NCI-H510A treated with DMSO at 0.1 percent for 48 hours (cell line): ENCODE results near the gene DOCK1.
"Not testable (repeated sequence)": the region's sequence is repeated elsewhere in the genome, so short reads cannot be mapped to it uniquely, and the experiment has no call there.

Experiments used
- DNase-seq: peaks from one replicate; lab custom pipeline; 2025; lab: John Stamatoyannopoulos, UW

The DOCK1 gene

DNA sequence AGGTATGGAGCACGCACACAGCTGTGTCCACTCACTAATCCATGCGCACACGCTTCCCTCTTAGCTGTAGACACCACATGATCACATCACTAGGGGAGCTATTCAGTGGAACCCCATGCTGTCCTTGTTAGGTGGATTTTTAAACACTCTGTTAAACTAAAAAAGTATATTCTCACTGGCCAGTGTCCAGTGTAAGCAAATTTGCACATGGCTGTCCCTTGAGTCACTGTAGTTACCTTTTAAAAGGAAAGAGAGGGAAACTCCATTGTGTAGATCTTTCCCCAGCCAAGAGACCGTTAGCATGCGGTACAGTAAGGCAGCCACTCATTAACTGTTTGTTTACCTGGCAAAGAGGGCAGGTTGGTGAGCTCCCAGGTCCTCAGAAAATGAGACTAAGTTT, 372.8 kb downstream of the DOCK1 start:
- peak; percentile 26 for DNase-seq

DNA sequence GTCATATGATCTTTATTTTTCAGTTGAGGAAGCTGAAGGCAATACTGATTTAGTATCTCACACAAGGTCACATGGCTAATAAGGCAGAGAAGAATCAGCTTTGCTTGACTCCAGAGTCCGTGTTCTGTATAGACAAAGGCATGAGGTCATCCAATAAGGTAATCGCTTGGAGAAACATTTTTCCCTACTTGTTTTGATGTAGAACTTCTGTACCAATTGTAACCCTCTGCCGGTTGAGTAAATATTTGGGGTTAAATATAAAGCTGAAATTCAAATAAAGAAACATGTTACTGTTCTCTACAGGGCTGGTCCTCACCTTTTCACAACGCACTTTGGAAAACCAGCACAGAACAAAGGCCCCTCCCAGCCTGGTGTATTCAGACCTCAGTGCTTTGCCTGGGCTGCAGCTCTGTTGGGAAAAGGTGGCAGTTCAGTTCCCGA, 374.1 kb downstream of the DOCK1 start:
- DNase-seq, result peak; percentile 86

DNA sequence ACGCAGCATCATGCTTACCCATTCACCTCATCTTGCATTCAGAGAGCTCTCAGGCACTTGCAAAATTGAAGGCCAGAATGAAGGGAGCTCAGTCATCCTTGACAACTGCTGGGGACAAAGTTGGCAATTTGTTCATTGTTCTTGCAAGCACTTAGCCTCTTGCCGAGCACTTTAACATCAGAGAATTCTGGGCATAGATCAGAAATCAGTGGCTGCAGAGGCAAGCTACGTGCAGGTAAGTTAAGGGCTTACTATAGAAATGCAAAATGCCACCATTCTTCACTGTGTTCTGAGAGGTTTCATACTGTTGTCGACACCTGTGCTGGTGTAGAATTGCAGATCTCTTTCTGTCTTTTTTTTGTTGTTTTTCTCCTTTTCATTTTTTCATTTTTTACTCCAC, 375.2 kb downstream of the DOCK1 start:
- DNase-seq, result no peak

DNA sequence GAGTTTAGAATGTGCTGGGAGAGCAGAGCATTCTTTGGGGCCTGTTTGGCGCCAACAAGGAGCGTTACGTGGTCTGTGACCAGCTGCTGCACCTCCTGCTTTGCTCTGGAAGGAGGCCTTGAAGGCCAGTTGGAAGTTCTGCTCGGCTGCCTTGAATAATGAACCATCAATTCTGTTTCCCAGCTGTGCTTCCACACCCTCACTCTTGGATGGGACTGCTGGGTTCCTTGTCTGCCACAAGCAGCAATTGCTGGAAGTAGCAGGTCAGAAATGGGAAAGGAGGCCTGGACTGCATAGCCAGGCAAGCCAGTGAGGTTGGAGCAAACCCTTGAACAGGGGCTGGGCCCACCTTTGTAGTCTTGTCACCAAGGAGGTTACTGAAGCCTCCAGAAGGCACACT, 377.8 kb downstream of the DOCK1 start:
- no peak for DNase-seq

DNA sequence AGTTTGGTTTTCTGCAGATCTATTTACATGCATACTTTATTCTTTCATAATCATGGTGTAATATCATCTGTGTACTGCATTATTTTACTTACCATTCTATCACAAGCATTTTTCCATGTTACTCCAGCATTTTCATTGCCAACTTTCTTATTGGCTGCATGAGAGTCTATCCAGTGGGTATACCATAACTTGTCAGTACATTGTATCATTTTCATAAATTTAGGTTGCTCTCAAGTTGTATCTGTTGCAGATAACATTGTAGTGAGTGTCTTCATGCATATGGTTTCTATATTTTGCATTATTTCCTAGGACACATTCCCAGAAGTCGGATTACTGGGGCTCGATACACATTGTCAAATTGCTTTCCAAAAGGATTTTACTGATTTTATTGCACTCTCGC, 378.3 kb downstream of the DOCK1 start:
- no peak for DNase-seq

DNA sequence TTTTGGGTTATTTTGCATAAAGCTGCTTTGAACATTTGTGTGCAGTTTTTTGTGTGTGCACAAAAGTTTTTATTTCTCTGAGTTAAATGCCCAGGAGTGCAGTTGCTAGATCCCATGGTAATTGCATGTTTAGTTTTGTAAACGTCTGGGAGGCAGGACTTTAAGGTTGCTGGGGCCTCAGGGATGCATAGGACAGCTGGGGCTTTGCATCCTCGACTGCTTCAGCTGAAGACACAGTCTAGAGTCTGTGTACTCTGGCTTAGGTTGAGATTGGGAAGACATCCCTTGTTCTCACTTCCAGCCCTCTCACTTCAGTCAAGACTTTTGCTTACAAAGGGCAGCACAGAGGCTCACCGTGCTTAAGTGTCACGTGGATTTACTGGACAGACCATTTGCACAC, 385.6 kb downstream of the DOCK1 start:
- DNase-seq, result no peak

DNA sequence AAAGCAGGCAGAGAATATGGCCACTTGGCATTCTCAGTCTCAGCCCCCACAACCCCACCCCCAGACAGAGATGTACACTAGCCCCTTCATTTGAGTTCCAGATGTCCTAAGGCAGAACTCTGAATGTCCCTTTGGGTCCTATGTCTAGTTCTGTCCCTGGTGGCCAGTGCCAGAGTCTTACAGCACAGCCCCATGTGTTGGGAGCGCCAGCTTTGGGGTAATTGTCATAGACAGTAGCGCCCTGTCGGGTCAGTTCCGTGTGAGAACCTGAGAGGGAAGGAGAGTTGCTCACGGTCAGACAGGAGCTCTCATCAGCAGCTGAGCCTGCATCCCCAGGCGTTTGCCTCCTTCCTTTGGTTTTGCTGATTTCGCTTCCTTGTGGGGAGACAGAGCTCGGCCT, 386.1 kb downstream of the DOCK1 start:
- no peak for DNase-seq

DNA sequence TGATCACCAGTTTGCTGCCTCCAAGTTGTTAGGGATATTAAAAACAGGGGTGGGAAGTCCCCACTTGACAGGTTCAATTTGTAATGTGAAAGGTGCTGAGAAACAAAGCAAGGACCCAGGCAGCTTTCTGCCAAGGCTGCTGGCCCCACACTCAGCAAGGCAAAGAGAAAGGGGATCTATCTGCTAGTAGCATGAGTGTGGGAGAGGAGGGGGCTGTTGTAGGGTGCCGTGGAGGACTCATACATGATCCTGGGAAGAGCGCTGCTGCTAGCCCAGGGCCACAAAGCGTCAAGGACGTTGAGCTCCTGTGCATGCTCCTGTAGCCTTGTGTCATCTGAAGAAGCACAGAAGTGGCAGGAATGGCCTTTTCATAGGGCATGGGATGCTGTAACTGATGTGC, 387.7 kb downstream of the DOCK1 start:
- DNase-seq, result no peak

DNA sequence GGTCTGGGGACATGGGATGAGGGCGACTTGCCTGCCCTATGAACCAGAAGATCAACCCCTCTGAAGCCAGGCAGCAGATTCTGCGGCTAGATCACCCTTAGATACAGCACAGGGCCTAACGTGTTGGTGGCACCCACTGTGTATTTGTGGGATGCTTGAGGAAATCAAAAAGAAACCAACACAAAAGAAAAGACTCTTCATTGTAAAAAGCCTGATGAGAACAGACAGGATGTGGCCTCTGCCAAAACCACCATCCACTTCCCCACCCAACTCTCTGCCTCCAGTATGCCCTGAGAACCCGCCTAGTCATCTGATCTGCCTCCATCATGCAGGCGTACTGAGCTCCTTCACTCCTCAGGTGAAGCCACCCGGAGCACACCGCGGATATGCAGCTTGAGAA, 388.4 kb downstream of the DOCK1 start:
- DNase-seq, result peak; percentile 40

DNA sequence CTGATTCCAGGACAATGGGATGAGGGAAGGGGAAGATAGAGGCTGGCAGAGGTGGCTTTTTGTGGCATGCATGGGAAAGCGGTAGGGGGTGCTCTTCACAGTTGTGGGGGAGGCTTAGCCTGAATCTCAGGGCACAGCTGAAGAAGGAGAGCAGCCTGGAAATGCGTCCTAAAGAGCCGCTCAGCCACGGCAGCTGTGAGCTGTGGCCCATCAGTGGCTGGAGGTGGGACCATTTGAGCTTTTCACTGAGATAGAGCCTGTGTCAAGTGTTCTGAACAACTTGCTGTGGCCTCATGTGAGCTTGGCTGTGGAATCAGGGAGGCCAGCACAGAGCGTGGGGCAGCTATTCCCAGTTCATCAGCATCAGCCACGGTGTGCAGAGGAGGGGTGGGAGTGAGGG, 391.5 kb downstream of the DOCK1 start:
- DNase-seq, result no peak

DNA sequence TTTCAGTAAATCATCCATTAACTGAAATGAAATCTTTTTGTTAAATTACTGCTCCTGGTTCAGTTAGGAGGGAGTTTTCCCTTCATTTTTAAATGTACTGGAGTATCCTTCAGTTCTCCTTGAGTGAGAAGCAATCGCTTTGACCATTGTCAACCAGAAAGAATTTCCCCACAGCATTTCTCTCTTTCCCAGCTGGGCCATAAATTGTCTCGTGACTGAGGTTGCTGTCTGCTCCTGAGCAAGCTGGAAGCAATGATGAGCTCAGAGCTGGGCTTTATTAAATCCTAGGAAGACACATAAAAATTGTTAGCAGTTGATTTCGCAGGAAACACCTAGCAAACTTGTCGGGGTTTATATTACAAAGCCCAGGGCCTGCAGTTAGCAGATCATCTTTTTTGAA, 393.2 kb downstream of the DOCK1 start:
- no peak for DNase-seq

DNA sequence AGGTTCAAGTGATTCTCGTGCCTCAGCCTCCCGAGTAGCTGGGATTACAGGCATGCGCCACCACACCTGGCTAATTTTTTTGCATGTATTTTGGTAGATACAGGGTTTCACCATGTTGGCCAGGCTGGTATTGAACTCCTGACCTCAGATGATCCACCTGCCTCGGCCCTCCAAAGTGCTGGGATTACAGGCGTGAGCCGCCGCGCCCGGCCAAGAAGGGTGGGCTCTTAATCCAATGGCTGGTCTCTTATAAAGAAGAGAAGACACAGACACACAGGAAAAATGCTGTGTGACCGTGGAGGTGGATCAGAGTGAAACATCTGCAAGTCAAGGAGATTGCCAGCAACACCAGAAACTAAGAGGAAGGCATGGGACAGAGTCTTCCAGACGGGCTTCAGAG, 394.0 kb downstream of the DOCK1 start:
- not testable (repeated sequence) for DNase-seq

DNA sequence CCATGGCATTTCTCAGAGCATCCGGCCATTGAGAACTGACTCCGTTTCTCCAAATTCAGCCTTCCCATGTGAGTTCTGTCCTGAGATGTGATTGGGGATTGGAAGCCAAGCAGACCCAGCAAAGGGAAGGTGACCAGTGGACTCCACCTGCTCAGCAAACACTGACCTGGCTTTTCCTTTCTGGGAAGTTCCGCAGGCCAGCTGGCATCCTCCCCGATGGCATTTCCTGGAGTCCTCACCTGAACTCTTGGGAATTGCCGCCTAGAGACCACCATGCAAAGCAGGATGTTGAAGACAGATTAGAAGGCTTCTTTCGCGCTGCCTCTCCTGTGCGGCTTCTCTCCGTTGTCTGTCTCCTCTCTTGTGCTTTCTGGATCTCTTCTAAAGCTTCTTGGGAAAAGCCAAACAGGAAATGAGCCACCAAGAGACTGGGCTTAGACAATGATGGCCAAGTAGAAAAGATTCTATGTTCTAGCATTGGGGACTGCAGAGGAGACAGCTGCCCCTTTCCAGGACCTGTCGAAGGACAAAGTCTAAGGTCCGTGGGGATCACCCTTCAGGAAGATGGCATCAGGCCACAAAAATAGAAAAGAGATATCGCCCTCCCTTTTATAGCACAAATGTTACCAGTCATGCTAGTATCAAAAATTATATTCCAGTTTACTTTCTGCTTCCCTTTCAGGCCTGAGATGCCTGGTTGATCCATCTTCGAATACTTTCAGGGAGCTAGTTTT, 394.9 kb downstream of the DOCK1 start:
- DNase-seq, result no peak

DNA sequence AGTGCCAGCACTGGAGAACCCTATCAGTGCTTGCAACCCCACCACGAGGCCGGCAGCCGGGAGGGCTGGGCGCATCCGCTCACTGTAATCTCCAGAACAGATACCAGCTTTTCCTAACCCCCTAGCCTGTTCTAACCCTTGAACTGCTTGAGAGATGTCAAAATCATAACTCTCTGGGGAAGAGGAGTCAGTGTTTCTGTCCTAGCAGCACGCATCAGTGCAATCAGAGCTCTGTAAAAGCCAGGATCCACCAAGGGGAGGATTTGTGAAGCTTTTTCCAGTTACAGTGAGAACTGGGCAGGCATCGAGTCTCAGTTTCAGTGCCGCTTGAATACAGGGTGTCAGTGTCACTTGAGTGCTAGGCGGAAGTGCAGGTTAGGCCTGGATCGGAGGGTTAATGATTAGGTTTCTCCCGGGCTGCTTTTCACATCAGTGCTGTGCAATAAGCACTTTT, 395.7 kb downstream of the DOCK1 start:
- peak; percentile 80 for DNase-seq

DNA sequence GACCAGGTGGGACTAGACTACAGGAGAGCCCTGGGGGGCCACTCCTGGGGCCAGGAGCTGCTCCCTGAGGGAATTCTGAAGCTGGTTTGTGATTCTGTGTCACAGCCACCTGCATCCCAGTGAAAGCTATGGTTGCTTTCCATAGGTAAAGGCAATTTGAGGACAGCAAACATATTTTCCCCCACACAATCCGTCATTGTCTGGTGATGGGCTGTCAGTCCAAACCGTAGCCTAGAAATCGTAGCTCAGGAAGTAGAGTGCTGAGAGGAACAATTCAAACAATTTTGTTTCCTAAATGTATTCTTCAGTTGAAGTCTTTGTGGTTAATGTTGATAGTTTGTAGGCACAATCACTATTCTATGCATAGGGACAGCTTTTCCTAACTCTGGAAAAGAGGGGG, 397.1 kb downstream of the DOCK1 start:
- peak; percentile 33 for DNase-seq

DNA sequence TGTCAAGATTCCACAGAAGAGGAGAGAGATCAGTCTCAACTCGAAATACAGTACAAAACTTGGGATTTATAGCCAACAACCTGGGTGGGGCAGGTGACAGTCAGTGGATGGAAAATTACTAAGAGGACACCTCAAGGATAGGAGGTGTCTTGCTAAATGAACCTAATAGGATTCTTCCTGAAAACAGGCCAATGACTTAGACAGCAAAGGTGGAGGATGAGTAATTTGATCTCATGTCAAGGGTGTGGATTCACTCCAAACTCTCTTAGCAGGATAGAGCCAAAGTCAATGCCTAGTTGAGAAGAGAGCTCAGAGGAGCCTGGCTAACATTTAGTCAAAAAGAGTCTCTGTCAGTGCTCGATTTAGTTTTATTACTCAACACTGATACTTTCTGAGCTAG, 397.9 kb downstream of the DOCK1 start:
- DNase-seq, result peak; percentile 49

DNA sequence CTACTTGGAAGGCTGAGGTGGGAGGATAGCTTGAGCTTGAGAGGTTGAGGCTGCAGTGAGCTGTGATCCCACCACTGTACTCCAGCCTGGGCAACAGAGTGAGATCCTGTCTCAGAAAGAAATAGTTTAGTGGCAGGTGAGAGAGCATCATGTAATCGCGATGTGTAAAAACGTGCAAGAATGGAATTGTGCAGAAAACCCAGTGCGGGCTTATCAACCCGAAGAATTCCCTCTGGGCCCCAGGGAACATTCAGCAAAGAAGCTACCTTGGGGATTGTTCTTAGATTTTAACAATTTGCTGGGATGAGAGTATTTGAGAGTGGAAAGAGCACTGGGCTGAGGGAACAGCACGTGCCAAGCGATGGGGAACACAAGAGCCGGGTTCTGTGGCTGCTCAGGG, 398.5 kb downstream of the DOCK1 start:
- no peak for DNase-seq

DNA sequence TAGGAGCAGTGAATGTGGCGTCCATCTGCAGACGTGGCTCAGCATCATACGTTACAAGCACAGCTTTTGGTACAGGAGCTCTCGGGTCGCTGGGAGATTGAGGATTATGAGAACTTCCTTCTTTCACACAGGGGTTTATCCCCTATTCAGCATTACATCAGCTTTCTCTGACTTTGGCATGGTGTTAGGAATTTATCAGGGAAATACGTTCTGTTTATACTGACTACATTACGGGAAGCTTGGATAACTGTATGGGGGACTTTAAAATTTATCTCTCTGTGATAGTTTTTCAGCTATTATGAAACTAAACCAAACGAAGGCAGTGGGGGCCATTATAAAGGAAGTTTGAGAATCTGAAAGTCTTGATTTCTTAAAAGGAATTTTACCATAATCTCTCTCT, 401.3 kb downstream of the DOCK1 start:
- DNase-seq, result no peak

DNA sequence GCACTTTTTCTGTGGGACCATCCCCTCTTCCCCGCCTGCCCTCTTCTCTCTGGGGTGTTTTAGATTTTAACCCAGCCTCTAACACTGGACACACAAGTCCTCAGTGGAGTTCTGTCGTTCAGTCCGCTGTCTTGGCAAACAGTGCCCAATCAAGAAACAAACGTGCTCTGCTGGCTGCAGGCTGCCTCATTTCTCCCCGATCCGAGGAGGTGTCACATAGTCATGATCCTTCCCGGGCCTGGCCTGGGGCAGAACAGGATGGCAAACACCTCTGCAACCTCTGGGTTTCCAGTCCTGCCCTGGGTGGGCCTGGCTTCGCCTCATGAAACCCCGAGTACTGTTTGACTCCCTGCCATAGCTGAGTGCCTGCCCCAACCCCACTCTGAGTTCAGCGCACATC, 402.1 kb downstream of the DOCK1 start:
- no peak for DNase-seq

DNA sequence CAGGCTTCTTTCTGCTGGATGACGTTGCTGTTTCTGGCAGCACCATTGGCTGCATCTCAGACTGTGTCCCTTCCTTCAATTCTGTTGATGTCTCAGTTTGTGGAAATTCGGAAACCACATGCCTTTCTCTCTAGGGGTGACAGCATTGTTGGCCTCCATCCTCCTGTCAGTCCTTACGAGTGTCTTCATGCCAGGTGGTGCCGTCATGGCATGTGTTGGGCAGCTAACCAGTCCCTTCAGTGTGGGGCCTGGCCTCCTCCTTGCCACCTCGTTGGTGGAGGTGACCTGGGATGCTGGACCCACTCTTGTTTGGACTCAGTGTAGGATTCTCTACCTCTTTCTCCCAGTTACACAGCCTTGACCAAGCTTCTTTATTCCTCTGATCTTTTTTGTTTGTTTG, 402.8 kb downstream of the DOCK1 start:
- DNase-seq, result no peak

DNA sequence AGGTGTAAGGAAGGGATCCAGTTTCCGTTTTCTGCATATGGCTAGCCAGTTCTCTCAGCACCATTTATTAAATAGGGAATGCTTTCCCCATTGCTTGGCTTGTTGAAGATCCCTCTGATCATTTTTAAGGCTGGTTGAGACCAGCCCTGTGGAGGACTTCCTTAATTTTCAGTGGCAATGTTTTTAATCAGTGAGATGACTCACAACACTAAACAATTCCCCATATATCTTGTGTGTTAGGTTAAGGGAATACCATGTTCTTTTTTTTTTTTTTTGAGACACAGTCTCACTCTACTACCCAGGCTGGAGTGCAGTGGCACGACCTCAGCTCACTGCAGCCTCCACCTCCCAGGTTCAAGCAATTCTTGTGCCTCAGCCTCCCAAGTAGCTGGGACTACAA, 404.4 kb downstream of the DOCK1 start:
- DNase-seq, result not testable (repeated sequence)

DNA sequence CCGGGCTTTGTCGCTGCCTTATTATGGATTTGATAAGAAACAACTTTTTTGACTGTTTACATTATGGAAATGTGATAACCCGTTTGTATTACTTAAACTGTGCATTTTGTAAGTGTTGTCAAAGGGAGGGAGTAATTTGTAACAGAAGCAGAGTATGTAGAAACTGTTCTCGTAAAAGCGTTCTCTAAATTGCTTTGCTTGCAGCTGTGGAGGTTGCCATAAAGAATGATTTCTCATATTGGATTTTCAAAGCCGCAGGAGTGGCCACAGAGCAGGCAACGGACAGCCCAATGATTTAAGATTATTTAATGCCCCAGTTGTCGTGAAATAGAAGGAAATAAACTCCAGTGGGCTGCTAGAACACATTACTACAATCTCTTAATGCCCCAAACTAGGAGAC, 405.2 kb downstream of the DOCK1 start:
- DNase-seq, result no peak

DNA sequence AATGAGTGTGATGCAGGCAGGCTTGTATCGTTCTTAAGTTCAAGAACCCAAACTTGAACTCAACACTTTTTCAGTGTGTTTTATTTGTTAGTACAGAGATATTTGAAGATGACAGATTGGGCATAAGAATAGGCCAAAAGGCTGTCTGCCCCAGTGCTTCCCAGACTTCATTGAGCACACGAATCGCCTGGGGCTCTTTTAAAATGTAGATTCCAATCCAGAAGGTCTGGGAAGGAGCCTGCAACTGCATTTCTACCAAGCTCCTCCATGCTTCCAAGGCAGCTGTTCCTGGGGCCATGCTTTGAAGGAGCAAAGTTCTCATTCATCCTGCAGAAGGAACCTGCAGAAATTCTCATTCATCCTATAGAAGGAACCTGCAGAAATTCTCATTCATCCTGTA, 405.7 kb downstream of the DOCK1 start:
- no peak for DNase-seq

DNA sequence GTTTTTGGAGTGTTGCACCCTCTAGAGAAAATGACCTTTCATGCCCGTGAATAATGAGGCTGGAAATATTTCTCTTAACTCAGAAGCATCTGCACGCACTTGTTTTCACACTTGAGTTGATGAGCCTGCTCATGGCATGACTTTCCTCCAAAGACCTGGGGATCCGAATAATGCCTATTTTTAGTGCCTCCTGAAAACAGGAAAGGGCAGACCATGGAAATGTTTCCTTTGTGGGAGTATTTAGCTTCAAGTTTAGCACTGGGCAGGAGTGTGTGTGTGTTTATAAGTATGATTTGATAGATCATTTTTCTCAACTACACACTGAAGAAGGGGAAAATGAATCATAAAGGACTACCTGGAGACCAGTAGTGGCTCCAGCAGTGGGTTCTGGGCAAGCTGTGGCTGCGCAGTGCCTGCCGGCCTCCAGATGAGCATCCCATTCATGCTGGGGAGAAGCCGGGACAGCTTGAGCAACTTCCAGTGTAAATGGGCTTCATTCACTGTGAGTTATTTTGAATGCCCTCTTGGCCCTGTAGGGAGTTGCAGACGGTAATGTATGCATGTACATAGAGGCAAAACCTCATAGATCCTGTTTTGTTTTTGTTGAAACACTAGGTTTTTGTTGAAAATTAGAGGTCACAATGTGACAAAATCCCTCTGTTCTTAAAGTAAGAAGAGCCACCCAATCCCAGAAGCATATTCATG, 408.9 kb downstream of the DOCK1 start:
- DNase-seq, result no peak
